NCI-H82 (cell line): ENCODE measurements around the gene POLR2L.

Experiments
- DNase-seq: peaks from one replicate; lab custom pipeline; 2025; lab: John Stamatoyannopoulos, UW

Gene POLR2L

DNA sequence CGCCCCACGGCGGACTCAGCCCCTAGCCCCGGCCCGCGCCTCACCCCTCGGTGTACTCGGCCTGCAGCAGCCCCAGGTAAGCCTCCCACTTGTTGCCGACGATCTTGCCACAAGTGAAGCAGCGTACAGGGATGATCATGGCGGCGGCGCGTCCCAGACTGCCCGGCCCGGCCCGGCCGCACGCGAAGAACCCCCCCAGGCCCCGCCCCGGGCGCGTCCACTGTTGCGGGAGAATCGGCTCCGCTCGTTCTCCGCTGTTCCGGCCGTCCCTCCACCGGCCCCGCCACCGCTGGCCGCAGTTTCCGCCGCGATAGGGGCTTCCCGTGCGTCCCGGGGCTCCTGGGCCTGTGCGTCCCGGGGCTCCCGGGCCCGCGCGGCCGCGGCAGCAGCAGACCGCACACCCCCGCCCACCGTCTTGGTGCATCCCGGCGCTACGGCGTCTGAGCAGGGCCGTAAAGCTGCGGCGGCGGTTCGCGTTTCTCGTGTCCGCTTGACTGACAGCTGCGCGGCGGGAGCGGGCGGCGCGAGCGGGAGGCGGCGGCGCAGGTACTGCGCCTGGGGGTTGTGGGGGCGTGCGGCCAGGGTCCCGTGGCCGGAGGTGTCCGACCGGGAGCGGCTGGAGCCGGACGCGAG lies at the start of gene POLR2L, which contains the start of gene TSPAN4:
POLR2L (minus strand) TSS at position 160 of the 633 bp plus-strand sequence; CDS start at position 139, 21 bp downstream.
TSPAN4 (plus strand) TSS at position 483 of the 633 bp plus-strand sequence. CDS start 7,453 bp downstream, outside the sequence.
- peak; percentile 90 for DNase-seq

DNA sequence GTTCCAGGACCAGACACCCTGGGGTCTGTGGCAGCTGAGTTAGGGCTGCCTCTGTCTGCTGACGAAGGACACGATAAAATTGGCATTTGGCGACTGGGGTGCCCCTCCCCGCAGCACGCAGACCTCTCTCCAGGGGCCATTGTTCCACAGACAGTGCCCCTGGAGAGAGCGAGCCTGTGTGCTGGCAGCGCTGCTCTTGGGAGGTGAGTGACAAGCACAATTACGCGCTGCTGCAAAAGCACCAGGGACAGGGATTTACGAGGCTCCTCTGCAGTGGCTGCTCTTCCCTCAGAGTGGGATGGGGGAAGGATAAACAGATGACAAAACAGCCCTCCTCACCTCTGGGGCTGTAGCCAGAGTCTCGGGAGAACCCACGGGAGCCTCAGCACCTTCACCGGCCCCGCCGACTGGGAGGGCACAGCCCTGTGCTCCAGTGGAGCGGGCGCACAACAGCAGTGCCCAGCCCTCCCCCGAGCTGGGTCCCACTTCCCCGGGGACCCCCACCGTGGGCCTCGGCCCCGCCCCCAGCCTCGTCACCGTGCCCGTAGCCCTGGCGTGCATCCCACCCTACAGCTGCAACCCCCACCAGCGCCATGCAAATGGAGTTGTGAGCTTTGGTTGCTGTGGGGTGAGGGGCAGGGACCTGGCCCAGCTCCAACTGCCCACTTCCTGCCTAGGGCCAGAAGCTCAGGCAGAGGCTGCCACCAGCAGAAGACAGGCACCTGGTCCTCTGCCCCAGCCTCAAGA lies 48.6 kb upstream of the POLR2L start:
- DNase-seq: peak; percentile 46

DNA sequence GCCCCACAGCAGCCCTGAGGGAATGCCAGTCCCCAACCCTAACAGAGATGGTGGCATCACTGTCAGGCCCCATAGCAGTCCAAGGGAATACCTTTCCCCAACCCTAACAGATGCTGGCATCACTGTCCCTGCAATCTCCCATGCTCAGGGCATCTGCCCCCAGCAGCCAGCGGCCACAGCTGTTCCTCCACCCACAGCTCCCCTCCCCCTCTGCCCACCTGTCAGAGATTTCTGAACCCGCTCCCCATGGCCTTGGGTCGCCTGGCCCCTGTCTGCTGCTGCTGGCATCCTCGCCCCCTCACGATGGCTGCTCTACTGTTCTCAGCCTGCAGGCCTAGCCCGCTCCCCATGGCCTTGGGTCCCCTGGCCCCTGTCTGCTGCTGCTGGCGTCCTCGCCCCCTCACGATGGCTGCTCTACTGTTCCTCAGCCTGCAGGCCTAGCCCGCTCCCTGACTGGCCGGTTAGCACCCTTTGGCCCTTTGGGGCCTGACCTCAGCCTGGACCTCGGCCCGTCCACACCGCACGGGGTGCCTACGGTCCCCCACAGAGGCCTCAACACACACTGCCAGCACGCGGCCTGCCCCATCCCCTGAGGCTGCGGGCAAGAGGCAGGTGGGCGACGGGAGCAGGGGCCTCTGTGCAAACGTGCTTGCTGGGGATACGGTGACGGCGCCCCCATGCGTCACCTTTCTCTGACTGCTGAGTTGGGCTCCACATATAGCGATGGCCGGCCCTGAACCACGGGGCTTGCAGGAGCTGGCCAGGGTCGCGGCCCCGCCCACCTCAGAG lies 47.6 kb upstream of the POLR2L start:
- DNase-seq: peak; percentile 82

DNA sequence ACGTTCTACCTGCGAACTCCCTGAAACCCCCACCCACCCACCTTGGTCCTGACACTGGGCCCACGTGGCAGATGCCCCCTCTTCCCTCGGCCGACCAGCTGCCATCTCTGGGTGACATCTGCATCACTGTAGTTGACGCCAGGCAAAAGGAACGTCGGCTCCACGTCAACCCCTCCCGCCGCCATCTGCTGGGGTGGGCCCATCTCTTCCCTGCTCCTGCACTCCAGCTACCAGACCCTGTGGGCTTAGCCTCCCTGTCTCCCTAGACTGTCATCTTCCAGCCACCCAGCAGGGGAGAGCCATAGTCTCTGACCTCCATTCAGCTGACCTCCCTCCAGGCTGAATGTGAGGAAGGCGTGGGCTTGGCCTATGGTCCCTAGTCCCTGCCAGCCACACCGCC lies 46.9 kb upstream of the POLR2L start:
- peak; percentile 92 for DNase-seq

DNA sequence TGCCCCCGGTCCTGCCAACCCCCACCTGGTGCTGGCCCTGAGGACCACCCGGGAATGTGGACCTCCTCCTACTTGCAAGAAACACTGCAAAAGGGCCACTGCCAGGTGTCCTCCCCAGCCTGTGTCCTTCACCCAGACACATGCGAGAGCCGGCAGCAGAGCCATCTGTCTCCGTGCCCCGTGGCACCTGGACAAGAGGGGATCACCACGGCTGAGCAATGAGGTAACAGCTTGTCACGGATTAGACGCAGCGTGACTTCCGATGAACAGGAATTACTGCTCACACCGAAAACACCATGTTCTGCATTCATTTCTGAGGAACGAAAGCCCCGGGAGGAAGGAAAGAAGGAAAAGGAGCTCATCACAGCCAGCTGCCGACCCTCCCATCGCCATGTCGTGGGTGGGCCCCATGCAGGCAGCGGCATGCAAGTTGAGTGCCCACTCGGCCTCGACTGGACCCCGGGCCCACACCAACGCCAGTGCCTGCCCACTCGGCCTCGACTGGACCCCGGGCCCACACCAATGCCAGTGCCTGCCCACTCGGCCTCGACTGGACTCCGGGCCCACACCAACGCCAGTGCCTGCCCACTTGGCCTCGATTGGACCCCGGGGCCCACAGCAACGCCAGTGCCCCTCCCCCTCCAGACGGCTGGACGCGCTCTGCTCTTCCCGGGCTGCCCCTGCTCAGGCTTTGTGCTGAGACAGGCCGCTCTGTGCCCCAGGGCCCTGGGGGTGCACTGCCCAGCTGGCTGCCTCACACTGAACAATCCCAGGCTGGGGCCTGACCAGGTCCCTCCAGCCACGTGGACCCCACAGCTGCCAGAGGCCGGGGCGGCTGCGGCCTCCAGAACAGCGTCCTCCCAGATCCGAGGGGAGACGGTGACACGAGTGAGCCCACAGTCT lies 46.2 kb upstream of the POLR2L start:
- DNase-seq: peak; percentile 89

DNA sequence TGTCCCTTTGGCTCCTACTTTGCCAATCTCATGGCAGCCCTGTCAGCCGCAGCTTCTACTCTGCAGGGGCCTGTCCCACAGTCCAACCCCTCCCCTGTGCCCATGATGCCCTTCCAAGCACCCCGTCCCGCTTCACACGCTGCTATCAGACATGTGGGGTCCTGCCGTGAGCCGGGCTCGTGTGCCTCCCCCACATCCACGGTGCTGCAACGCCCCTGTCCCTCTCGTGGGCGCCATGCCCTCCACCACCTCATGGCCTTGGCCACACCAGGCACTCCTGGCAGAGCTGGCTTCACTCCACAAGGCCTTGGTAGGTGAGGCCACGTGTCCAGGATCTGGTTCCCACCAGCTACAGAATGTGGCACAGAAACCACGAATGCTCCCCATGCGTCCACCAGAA lies 45.3 kb upstream of the POLR2L start:
- DNase-seq: no peak

DNA sequence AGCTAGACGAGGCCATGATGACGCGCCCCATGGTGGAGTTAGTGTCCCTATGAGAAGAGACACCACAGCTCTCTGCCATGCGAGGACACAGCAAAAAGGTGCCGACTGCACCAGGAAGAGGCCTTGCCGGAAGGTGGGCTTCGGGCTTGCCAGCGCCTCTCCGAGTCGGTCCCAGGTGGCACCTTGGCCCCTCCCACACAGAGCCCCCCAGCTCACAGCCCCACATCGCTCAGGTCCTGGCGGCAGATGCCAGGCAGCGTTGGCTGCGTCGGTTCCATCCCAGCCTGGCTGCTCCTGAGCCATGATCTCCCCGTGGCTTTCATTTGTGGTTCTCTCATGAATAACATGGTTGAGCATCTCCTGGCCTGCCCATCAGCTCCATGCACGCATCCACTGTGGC lies 44.2 kb upstream of the POLR2L start:
- no peak for DNase-seq

DNA sequence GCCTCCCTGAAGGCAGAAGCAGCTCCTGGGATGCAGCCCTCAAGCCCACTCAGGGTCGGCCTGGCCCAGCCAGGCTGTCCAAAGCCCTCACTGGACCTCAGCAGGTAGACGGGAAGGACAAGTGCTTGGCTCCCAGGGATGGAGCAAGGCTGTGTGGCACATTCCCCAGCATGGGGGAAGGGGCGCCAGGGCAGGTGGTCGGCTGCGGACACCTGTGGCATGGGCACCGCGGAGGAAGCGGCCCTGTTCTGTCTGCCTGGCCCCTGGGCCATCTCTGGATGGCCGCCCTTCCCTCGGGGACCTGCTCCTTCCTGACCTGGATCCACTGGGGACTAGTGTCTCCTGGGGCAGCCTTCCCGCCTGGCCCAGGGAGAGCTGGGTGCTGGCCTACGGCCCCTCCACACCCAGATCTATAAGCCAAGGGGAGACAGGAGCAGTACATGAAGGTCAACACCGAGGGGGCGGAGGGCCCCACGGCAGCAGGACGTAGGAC lies 42.3 kb upstream of the POLR2L start:
- no peak for DNase-seq

DNA sequence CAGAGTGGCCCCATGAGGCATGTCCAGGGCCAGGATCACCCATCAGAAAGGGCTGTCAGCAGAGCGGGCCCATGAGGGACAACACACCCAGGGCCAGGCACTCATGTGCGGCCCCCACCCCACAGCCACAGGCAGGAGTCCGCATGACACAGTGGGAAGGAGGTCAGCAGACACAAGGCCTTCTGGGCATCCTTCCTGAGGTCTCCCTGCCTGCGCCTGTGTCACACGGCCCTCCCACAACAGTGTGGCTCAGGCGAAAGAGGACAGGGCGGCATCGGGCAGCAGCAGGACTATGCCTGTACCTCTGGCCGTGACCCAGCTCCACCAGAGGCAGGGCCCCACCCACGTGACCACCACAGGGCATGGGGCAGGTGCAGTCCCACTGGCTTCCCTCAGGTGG lies 41.2 kb upstream of the POLR2L start:
- DNase-seq: no peak

DNA sequence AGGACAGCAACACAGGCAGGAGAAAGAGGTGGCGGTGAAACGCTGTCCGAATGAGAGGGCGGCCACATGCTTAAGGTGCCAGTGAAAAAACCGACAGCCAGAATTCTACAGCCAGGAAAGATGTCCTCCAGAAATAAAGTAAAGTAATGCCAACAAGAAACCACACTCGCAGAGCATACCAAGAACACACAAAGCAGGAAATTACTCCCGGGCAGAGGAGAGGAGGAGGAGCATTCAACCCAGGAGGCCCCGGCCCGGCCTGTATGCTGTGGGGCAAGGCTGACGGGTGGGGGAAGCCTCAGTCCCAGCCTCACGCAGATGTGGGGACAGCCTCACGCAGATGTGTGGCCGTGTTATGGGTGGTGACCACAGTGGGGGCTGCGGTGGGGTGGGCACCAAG lies 40.3 kb upstream of the POLR2L start:
- DNase-seq: no peak

DNA sequence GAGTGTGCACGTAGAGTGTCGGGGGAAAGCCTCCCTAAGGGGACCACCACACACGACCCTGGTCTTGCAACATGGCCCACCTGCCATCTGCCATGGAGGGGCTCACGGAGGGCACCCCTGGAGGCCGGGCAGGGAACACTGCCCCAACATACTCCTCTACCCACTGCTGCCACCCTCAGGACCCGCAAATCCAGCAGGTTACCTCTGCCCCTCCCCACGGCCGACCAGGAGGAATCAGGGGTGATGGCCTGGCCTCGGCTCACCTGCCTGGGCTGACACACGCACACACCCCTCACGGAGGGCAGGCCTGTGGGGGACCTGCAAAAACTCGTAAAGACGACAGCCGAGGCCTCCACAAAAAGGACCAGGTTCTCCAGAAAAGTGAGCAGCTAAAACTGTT lies 38.1 kb upstream of the POLR2L start:
- DNase-seq: no peak

DNA sequence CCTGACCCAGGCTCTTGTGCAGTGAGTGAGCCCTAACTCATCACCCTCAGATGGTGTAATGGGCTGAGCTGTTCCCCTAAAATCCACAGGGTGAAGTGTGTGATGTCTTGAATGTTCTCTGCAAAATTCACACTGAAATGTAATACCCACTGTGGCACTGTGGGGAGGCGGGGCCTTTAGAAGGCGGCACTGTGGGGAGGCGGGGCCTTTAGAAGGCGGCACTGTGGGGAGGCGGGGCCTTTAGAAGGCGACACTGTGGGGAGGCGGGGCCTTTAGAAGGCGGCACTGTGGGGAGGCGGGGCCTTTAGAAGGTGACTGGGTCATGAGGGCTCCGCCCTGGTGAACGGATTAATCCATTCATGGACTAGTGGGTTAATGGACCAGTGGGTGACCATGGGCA lies 35.2 kb upstream of the POLR2L start:
- DNase-seq: peak; percentile 83

DNA sequence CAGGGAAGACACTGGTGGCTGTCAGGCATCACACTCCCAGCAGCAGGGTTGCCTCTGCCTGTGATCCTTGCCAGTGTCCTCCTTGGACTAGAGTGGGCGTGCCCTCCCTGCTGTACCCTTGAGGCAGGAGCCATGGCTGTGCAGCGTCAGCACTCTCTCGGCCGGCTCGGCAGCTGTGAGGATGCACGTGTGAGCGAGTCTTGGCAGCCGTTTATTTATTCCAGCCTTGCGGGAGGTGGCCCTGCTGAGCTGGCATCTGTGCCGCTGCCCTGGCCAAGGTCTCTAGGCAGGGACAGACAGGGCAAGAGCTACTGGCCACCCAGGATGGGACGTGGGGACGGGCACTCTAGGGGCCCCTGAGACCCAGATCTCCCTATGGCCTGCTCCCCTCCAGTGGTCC lies 34.2 kb upstream of the POLR2L start:
- no peak for DNase-seq

DNA sequence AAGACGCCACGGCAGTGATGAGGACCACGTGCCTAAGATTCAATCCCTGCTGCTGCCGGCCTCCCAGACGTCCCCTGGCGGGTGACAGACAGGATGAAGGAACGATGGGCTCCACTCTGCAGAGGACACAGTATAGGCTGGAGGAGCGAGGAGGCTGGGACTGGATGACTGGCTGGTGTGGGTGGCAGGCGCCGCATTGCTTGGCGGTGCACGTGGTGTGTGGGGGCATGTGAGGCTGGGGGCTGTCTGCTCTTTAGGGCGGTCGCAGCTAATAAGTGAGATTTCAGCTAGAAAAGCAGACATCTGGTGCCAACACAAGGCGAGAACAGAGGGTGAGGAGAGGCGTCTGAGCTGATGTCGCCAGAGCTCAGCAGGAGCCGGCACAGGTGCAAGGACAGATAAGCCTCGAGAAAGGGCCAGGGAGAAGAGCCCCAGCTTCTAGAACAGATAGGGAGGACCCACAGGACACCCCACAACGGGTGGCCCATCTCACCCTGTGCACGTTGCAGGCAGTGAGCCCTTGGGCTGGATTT lies 33.5 kb upstream of the POLR2L start:
- no peak for DNase-seq

DNA sequence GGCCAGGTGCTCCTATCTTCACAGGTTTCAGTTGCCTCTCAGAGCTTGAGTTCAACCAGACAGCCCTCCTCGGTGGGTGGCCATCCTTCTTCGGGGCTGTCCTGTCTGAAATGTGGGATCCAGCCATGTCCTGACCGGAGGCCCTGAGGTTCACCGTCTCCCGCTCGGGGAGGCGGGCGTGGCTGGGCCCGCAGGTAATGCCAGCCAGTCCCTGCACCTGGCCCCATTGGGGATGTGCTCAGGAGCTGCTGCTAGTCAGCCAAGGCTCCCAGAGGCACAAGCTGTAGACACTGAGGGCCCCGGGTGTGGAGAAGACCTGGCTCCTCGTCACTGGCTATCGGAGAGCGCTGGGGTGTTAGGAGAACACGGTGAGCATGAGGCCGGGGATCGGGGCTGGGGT lies 32.9 kb upstream of the POLR2L start:
- DNase-seq: no peak

DNA sequence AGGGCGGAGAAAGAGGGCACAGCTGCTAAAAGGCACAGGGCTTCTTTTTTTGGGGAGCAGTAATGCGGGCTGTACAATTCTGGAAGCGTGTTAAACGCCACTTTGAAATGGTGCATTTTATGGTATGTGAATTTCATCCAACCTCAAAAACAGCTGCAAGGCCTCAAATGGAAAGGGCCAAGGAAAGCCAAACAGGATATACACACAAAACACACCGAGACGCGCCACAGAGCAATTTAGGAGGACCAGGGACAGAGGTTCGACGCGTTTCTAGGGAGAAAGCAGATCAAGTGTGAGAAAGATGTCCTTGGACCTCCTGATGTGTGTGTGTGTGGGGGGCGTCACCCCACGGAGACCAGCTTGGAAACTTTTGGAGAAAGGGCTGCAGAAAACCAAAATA lies 31.4 kb upstream of the POLR2L start:
- no peak for DNase-seq

DNA sequence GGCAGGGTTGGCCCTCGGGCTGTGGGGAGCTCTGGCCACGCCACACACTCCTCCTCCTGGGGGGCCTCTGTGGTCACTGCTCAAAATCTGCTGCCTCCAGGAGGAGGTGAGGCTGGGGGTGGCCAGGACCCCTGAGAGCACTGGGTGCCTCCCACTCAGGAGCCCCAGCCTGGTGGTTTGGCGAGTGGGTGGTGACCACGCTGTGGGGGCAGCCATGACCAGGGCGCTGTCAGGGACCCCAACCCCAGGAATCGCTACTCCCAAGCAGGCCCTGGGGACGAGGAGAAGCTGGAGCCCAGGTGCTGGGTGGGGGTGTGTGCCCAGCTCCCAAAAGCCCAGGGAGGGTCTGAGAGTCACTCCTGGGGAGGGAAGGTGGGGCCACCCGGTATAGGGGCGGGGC lies 30.5 kb upstream of the POLR2L start:
- DNase-seq: no peak

DNA sequence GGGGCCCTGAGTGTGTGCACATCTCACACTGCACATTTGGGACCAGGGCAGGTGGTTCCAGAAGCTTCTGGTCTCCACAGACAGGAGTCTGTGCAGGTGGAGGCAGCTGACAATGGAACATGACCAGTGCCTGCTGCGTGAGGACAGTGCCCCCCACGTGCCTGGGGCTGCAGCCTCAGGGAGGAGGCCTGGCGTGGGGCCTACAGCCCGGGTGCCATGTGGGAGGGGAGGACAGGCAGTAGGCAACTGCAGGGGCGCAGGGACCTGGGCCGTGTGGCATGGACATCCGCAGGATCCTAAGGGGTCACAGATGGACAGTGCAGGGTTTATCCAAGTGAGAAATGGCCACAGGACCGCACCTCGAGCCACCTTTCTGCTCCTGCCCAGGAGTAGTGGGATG lies 29.1 kb upstream of the POLR2L start:
- no peak for DNase-seq

DNA sequence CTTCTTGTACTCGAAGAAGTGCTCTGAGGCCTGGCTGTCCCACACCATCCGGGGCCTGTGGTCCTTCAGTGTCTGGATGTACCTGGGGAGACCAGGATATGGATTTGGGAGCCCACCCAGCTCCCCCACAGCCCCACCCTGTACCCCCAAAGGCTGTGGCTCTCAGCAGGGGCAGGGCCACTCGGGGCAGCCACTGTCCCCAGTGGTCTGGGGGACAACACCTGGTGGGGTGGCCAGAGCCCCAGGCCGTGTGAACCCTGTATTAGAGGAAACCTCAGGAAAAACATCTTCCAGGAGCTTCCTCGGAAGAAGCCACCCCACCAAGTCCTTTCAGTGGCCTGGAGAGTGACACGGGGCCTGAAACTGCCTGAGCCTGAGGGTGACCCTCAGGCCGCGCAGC lies 28.1 kb upstream of the POLR2L start:
- DNase-seq: no peak

DNA sequence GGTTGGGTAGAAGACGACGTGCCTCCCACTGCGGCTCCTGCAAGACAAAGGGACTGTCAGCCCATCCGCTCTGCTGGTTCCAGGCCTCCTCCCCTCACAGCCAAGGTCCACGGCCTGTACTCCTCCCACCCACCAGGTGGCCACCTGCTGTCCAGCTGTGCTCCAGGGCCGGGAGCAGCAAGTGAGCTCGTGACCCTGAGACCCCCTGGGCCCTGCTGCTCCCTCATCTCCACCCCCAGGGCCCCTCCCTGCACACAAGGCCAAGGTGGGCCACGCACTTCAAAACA lies 27.7 kb upstream of the POLR2L start:
- DNase-seq: no peak

DNA sequence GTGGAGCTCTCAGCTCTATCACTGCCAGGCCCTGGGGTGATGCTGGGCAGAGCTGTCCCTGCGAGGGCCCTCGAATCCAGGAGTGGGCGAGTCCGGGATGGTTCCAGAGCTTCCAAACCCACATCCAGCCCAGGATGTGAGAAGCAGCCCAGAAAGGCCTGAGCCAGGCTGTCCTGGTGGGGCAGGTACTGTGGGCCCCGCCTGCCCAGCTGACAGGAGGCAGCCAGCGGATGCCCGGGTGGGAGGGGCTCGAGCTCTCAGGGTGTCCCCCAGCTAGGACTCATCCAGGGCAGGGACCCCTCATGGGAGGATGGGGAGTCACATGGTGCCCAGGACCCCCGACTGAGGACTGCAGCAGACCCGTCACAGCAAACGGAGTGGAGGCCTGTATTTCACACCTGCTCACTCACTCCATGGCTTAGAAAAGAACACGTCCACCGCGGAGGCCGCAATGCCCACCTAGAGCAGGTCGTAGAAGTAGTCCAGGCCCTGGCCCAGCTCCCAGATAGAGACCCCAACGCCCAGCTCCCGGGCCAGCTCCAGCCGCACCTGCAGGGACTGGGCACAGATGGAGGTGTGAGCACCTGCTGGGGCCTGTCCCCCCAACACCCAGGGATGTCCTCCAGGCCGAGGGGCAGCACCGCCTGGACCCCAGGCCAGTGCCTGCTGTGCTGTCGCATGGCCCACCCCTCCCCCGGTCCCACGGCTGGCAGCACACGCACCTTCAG lies 27.2 kb upstream of the POLR2L start:
- DNase-seq: no peak
